B cell (primary cell): ENCODE measurements around the gene RPS18. TPM values are rescaled to one million over a fixed set of nuclear protein-coding genes. Genes with fewer than 3 reads are reported as not detected.

ENCODE experiments used
- ATAC-seq: fragments of 200-7000 bp; cut with Tn5 transposase; one replicate; pipeline ENCODE4 v1.10.0; 2021; ENCODE audit warnings: low read depth, mild to moderate bottlenecking, moderate number of reproducible peaks, moderate library complexity
- CTCF ChIA-PET: fragments of 350-600 bp; sonication (Branson Sonifier 250); formaldehyde crosslinking; loops from one replicate; lab custom pipeline; 2021; ENCODE audit warnings: antibody characterized with exemption, inconsistent platforms; lab: Charles Lee
- POLR2A ChIA-PET: fragments of 350-600 bp; sonication (Branson Sonifier 250); formaldehyde crosslinking; loops from one replicate; lab custom pipeline; 2021; ENCODE audit warnings: antibody characterized with exemption; lab: Charles Lee
- DNase-seq: peaks from one replicate; pipeline ENCODE4 v3.0.0; 2013
- H2AFZ ChIP-seq: 2 replicates; pipeline ENCODE4 v1.6.1; 2012; ENCODE audit warnings: mild to moderate bottlenecking, low read depth, low read length; ENCODE audit not compliant: insufficient read depth, poor library complexity, severe bottlenecking
- H3K27ac ChIP-seq, 2 donors: 1 replicate in 1 of 2; 2 replicates in 1 of 2; pipeline ENCODE4 v1.5.1; 2012 to 2013; ENCODE audit warnings: low read length in 2 of 2, mild to moderate bottlenecking in 2 of 2, moderate library complexity in 1 of 2
- H3K27me3 ChIP-seq, 4 experiments: fragments of 200-600 bp in 1 of 4; sonication (generic) in 1 of 4; replicated peaks in 1 of 4; 1 replicate in 2 of 4; 2 replicates in 2 of 4; pipeline versions ENCODE4 v1.6.1 to v1.7.0; 2013 to 2016; ENCODE audit warnings: low read length in 3 of 4, mild to moderate bottlenecking in 2 of 4, mixed read lengths in 1 of 4, moderate library complexity in 1 of 4; ENCODE audit not compliant: insufficient read depth in 4 of 4, control insufficient read depth in 3 of 4; ENCODE audit errors: control extremely low read depth in 1 of 4
- H3K36me3 ChIP-seq, 2 experiments: replicated peaks in 1 of 2; 1 replicate in 1 of 2; 2 replicates in 1 of 2; pipeline versions ENCODE4 v1.6.1 to v1.7.1; 2013; ENCODE audit warnings: low read length in 1 of 2; ENCODE audit not compliant: insufficient read depth in 2 of 2, control insufficient read depth in 1 of 2; ENCODE audit errors: control extremely low read depth in 1 of 2, extremely low read depth in 1 of 2
- H3K4me1 ChIP-seq, 2 donors: fragments of 200-600 bp in 1 of 2; sonication (generic) in 1 of 2; 1 replicate in 1 of 2; 2 replicates in 1 of 2; pipeline versions ENCODE4 v1.5.1 to v1.6.1; 2013 to 2017; ENCODE audit warnings: low read length in 2 of 2; ENCODE audit not compliant: control insufficient read depth in 2 of 2, insufficient read depth in 2 of 2
- H3K4me2 ChIP-seq: replicated peaks from 2 replicates; pipeline ENCODE3; 2012; ENCODE audit warnings: mild to moderate bottlenecking, low read depth, low read length; ENCODE audit not compliant: poor library complexity, severe bottlenecking
- H3K4me3 ChIP-seq, 5 experiments: fragments of 200-600 bp in 1 of 5; sonication (generic) in 1 of 5; 1 replicate in 3 of 5; 2 replicates in 2 of 5; pipeline versions ENCODE4 v1.5.1 to v1.7.0; 2011 to 2016; ENCODE audit warnings: low read length in 4 of 5, mild to moderate bottlenecking in 4 of 5, low read depth in 2 of 5, control low read depth in 1 of 5, moderate library complexity in 1 of 5; ENCODE audit not compliant: insufficient read depth in 1 of 5; ENCODE audit errors: control extremely low read depth in 1 of 5, extremely low read depth in 1 of 5
- H3K79me2 ChIP-seq: fragments of 200-600 bp; sonication (generic); one replicate; pipeline ENCODE4 v1.6.0; 2016; ENCODE audit warnings: low read length; ENCODE audit not compliant: control insufficient read depth, insufficient read depth
- H3K9ac ChIP-seq: fragments of 200-600 bp; sonication (generic); 2 replicates; pipeline ENCODE4 v1.6.1; 2017; ENCODE audit warnings: mild to moderate bottlenecking, low read length, moderate library complexity
- H3K9me3 ChIP-seq, 3 donors: one replicate each; pipeline versions ENCODE4 v1.6.1 to v1.7.1; 2013; ENCODE audit warnings: low read length in 2 of 3; ENCODE audit not compliant: control insufficient read depth in 2 of 3, insufficient read depth in 1 of 3; ENCODE audit errors: control extremely low read depth in 1 of 3
- H4K20me1 ChIP-seq: 2 replicates; pipeline ENCODE4 v1.6.0; 2012; ENCODE audit warnings: mild to moderate bottlenecking, low read length; ENCODE audit not compliant: insufficient read depth, control insufficient read depth, poor library complexity, severe bottlenecking
- H3K27ac Mint-ChIP-seq: one replicate; pipeline ENCODE4 v1.8.0; 2021; ENCODE audit warnings: mixed read lengths
- H3K27me3 Mint-ChIP-seq: one replicate; pipeline ENCODE4 v1.8.0; 2021; ENCODE audit warnings: mixed read lengths
- H3K4me1 Mint-ChIP-seq: one replicate; pipeline ENCODE4 v1.8.0; 2021; ENCODE audit warnings: mixed read lengths
- H3K4me3 Mint-ChIP-seq: one replicate; pipeline ENCODE4 v1.8.0; 2021; ENCODE audit warnings: mixed read lengths
- H3K9me3 Mint-ChIP-seq: one replicate; pipeline ENCODE4 v1.8.0; 2022; ENCODE audit warnings: mixed read lengths; ENCODE audit not compliant: insufficient read depth
- CTCF ChIP-seq: fragments of 200-600 bp; IDR thresholded peaks from one replicate; pipeline ENCODE4 v1.8.0; 2022; ENCODE audit warnings: antibody characterized with exemption, mild to moderate bottlenecking
- EZH2 ChIP-seq: IDR thresholded peaks from 2 replicates; pipeline ENCODE4 v1.6.1; 2012; ENCODE audit warnings: borderline replicate concordance, low read depth, mild to moderate bottlenecking, moderate library complexity, low read length; ENCODE audit not compliant: insufficient read depth, poor library complexity, severe bottlenecking
- WGBS: methylation state at CpG from one replicate; pipeline ENCODE4 v1.1.5; 2013; ENCODE audit warnings: missing lambda C conversion rate; ENCODE audit not compliant: insufficient coverage; 5-methylcytosine and 5-hydroxymethylcytosine counted together
- intact Hi-C: fragments of 100-400 bp; cut with micrococcal nuclease; formaldehyde crosslinking; loops from one replicate; pipeline ENCODE4 v1.10.0; 2022
- polyA plus RNA-seq: library from polyadenylated mRNA; depleted of rRNA; stranded (reverse); fragments of >200 nt; gene quantifications from 2 replicates; pipeline ENCODE4 v1.2.3, GENCODE V29; 2012
- total RNA-seq, 2 donors: library from RNA; stranded (reverse); fragments of 120-200 nt in 1 of 2; gene quantifications; 1 replicate in 1 of 2; 2 replicates in 1 of 2; pipeline versions ENCODE4 v1.2.3 to v1.2.4, GENCODE V29; 2013 to 2022

Gene RPS18
- total and polyA plus RNA-seq, 2 donors (not counting 1 experiment from before 2014, with no cell fraction given) = 3,830 to 5,829 TPM

GRCh38 chr6:33313105-33313708 is 41.3 kb downstream of the RPS18 start:
- CTCF ChIA-PET = interaction anchor here (0.8 to 5.7 kb wide), 9 partner anchors 9 to 475 kb away, joined by 3 to 54 read pairs (median 7); partner anchors contain the start of genes B3GALT4, RGL2 and TAP2
- H3K4me1 ChIP-seq = peaks cover 46 to 62% of the 10 kb centered on the region in 2 donors
- H4K20me1 ChIP-seq = peaks cover 45% of the 10 kb centered on the region
- Mint-ChIP-seq H3K4me3 (peak overlapping the region; percentile 100), H3K4me1 (peaks cover 67% of the 10 kb centered on the region), H3K27me3 (no peaks in the 10 kb centered on the region), H3K27ac (peak overlapping the region; percentile 98), H3K9me3 (no peaks in the 10 kb centered on the region)
- peaks cover 90% of the 10 kb centered on the region for H3K79me2 ChIP-seq
- peak overlapping the region; percentile 100 for H3K9ac ChIP-seq
- intact Hi-C loops = loop anchor here (5.0 kb wide), 1 partner anchor 114 kb away; no protein-coding TSS in a partner anchor
- DNase-seq = no peak
- no peaks in the 10 kb centered on the region for H3K27me3 ChIP-seq
- peaks cover 0 to 45% of the 10 kb centered on the region in 2 experiments for H3K36me3 ChIP-seq
- TF ChIP-seq EZH2 (no peak), CTCF (no peak)
- peak overlapping the region; percentile 41 for H2AFZ ChIP-seq
- H3K4me2 ChIP-seq = peak overlapping the region; percentile 99
- H3K27ac ChIP-seq = peak overlapping the region; percentile 97 to 100
- no peaks in the 10 kb centered on the region for H3K9me3 ChIP-seq
- ATAC-seq = peak; percentile 1
- POLR2A ChIA-PET = interaction anchor here (0.6 to 4.2 kb wide), 13 partner anchors 13 to 899 kb away, joined by 3 to 40 read pairs (median 4); partner anchors contain the start of genes B3GALT4, CUTA, PFDN6 and RGL2
- WGBS = 0% methylated on average over 27 of the region's 33 CpGs
- H3K4me3 ChIP-seq = peak overlapping the region; percentile 74 to 100 (median 97)
